MV-4-11 (cell line): ENCODE results near the gene SMIM5.

ENCODE experiments used
- DNase-seq: peaks from one replicate; lab custom pipeline; 2025; lab: John Stamatoyannopoulos, UW

SMIM5 gene

GRCh38 chr17:75640556-75641119 is 7.4 kb downstream of the SMIM5 start:
- no peak for DNase-seq

- DNase-seq: no peak
Measured at GRCh38 chr17:75641343-75641742, 8.1 kb downstream of the SMIM5 start.

- DNase-seq: peak; percentile 1
Measured at GRCh38 chr17:75642182-75642783, 9.0 kb downstream of the SMIM5 start.

- peak; percentile 6 for DNase-seq
Measured at GRCh38 chr17:75642784-75643642, 9.8 kb downstream of the SMIM5 start.

GRCh38 chr17:75643643-75644017 is 10.4 kb downstream of the SMIM5 start:
- no peak for DNase-seq

GRCh38 chr17:75645501-75645888 is 12.3 kb downstream of the SMIM5 start:
- no peak for DNase-seq

GRCh38 chr17:75645889-75646637 is 12.8 kb downstream of the SMIM5 start:
- peak; percentile 87 for DNase-seq

- no peak for DNase-seq
Measured at GRCh38 chr17:75646638-75646992, 13.4 kb downstream of the SMIM5 start.

- DNase-seq: no peak
Measured at GRCh38 chr17:75647061-75647460, 13.8 kb downstream of the SMIM5 start.

- no peak for DNase-seq
Measured at GRCh38 chr17:75647921-75648320, 14.7 kb downstream of the SMIM5 start.

GRCh38 chr17:75649687-75650086 is 16.5 kb downstream of the SMIM5 start:
- DNase-seq: no peak

GRCh38 chr17:75650874-75651273 is 17.6 kb downstream of the SMIM5 start:
- DNase-seq: no peak

GRCh38 chr17:75652341-75652740 is 19.1 kb downstream of the SMIM5 start:
- DNase-seq: no peak

GRCh38 chr17:75652934-75653549 is 19.8 kb downstream of the SMIM5 start:
- peak; percentile 47 for DNase-seq

- no peak for DNase-seq
Measured at GRCh38 chr17:75654176-75654575, 20.9 kb downstream of the SMIM5 start.

- no peak for DNase-seq
Measured at GRCh38 chr17:75658237-75658636, 25.0 kb downstream of the SMIM5 start.

GRCh38 chr17:75661531-75661930 is 28.3 kb downstream of the SMIM5 start:
- DNase-seq: no peak

- DNase-seq: no peak
Measured at GRCh38 chr17:75662511-75662910, 29.3 kb downstream of the SMIM5 start.

GRCh38 chr17:75664099-75664549 is 30.9 kb downstream of the SMIM5 start:
- DNase-seq: peak; percentile 17

GRCh38 chr17:75665981-75666380 is 32.7 kb downstream of the SMIM5 start:
- DNase-seq: no peak

- peak; percentile 97 for DNase-seq
Measured at GRCh38 chr17:75666959-75667790, 33.9 kb downstream of the SMIM5 start, which contains the start of the genes RECQL5 and SAP30BP. Gene RECQL5, minus strand, starts transcription at chr17:75667154. Its CDS starts 597 bp downstream, at chr17:75666557. Gene SAP30BP, plus strand, starts transcription at chr17:75667338. Its CDS starts 35 bp downstream, at chr17:75667373.
